IPS DF 6.9 (cell line): ENCODE measurements around the gene TUBGCP6.
A peak's percentile ranks its signal among the peaks of the same experiment; 100 is the strongest.
"Not testable (repeated sequence)": the region's sequence is repeated elsewhere in the genome, so short reads cannot be mapped to it uniquely, and the experiment has no call there.

Experiments
- DNase-seq: peaks from one replicate; pipeline ENCODE4 v3.0.0-alpha.2; 2013; ENCODE audit warnings: low read depth, low spot score
- H3K27ac ChIP-seq: one replicate; pipeline ENCODE4 v1.5.1; 2013; ENCODE audit warnings: low read length, control low read depth
- H3K27me3 ChIP-seq: 2 replicates; pipeline ENCODE4 v1.6.1; 2013; ENCODE audit warnings: mild to moderate bottlenecking, low read length; ENCODE audit not compliant: control insufficient read depth, insufficient read depth
- H3K36me3 ChIP-seq: 2 replicates; pipeline ENCODE4 v1.6.1; 2013; ENCODE audit warnings: low read length; ENCODE audit not compliant: control insufficient read depth, insufficient read depth
- H3K4me1 ChIP-seq: 2 replicates; pipeline ENCODE4 v1.6.1; 2013; ENCODE audit warnings: low read length; ENCODE audit not compliant: control insufficient read depth, insufficient read depth
- H3K4me3 ChIP-seq: 2 replicates; pipeline ENCODE4 v1.5.1; 2013; ENCODE audit warnings: mild to moderate bottlenecking, low read length
- H3K9me3 ChIP-seq: 2 replicates; pipeline ENCODE4 v1.6.1; 2013; ENCODE audit warnings: low read length, inconsistent platforms; ENCODE audit not compliant: control insufficient read depth, insufficient read depth
- WGBS: extraction: QIAGEN DNeasy Blood & Tissue Kit; methylation state at CpG from one replicate; pipeline ENCODE4 v1.1.7; 2013; ENCODE audit warnings: mixed read lengths, missing lambda C conversion rate; ENCODE audit not compliant: insufficient read length, insufficient coverage; 5-methylcytosine and 5-hydroxymethylcytosine counted together

TUBGCP6 gene

DNA sequence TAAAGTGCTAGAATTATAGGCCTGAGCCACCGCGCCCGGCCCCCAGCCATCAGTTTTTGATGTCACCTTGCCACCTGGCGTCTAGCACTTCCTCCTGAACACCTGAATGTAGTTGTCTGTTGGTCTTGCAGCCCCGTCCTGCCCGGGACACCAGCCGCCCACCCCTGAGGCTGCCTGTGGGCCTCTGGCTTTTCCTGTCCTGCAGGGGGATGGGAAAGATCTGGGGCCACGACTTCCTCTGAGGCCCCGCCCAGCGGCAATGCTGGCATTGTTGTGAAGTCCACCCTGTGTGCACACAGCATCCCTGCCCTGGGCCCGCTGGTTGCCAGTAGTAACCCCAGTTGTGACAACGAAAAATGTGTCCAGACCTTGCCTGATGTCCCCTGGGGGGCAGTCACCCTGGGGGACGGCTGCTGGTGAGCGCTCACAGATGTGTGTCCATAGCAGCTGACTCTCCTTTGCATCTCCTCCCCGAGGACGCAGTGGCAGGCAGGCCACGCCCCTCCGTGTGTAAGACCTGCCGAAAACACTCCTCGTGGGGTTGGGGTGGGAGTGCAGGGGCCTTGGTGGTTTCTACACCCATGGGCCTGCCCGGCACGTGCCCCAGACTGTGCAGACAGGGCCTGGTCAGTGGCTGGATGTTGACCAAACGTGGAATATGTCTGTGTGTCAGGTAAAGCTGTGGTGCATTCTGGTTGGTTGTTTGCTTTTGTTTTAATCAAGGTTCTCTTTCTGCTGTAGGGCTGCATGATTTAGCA, 37.3 kb downstream of the TUBGCP6 start:
- H3K36me3 ChIP-seq, result peaks cover 16% of the 10 kb centered on the region

GRCh38 chr22:50206599-50206998, 38.2 kb downstream of the TUBGCP6 start:
- Histone ChIP-seq H3K4me1 (no peaks in the 10 kb centered on the region; the same call in 1 of the 2 replicates), H3K27ac (no peak overlapping the region), H3K36me3 (peaks cover 13% of the 10 kb centered on the region), H3K4me3 (no peak overlapping the region), H3K9me3 (no peaks in the 10 kb centered on the region), H3K27me3 (no peaks in the 10 kb centered on the region)
- DNase-seq, result no peak
- no CpG with 5 or more reads among the region's 10 CpGs for WGBS

More for the DNA sequence above, 37.3 kb downstream of the TUBGCP6 start:
- no peaks in the 10 kb centered on the region for H3K9me3 ChIP-seq
- no peaks in the 10 kb centered on the region; the same call in 1 of the 2 replicates for H3K4me1 ChIP-seq
- no peak for DNase-seq
- no CpG with 5 or more reads among the region's 23 CpGs for WGBS
- H3K4me3 ChIP-seq, result no peak overlapping the region
- no peaks in the 10 kb centered on the region for H3K27me3 ChIP-seq
- no peak overlapping the region for H3K27ac ChIP-seq

DNA sequence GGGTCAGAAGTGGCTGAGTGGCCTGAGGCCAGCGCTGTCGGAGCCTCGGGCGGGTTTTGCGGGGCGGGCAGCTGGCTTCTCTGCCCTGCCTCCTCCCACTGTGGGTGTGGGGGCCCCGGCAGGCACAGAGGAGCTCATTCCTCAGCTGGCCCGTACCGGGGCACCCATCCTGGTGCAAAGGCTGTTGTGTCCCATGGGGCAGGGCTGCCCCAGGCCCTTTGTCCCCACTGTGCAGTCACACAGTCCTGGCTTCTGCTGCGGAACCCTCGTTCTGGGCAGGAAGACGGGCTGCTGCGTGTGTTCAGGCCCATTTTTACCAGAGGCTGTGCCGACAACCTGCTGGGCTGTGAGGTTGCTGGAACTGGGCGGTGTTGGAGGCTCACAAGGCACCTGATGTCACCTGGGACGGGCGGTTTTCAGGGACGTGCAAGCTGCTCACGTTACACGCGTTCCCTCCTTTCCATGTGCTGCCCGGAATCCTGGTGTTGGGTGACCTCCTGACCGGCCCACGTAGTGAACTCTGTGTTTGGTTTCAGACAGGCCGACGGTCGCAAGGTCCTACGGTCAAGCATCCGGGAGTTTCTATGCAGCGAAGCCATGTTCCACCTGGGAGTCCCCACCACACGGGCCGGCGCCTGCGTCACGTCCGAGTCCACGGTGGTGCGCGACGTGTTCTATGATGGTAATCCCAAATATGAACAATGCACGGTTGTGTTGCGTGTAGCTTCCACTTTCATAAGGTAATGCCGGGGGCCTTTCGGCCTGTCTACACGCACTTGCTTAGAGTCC, 38.8 kb downstream of the TUBGCP6 start:
- no peaks in the 10 kb centered on the region for H3K9me3 ChIP-seq
- no peak overlapping the region for H3K27ac ChIP-seq
- H3K36me3 ChIP-seq, result peaks cover 13% of the 10 kb centered on the region
- no peak for DNase-seq
- WGBS, result no CpG with 5 or more reads among the region's 45 CpGs
- no peaks in the 10 kb centered on the region; the same call in 1 of the 2 replicates for H3K4me1 ChIP-seq
- H3K4me3 ChIP-seq, result no peak overlapping the region
- no peaks in the 10 kb centered on the region for H3K27me3 ChIP-seq

GRCh38 chr22:50204998-50205397, 39.8 kb downstream of the TUBGCP6 start:
- DNase-seq, H3K4me3 ChIP-seq, H3K4me1 ChIP-seq, H3K9me3 ChIP-seq, H3K36me3 ChIP-seq, H3K27ac ChIP-seq, H3K27me3 ChIP-seq: not testable (repeated sequence)
- WGBS, result no CpG with 5 or more reads among the region's 9 CpGs

DNA sequence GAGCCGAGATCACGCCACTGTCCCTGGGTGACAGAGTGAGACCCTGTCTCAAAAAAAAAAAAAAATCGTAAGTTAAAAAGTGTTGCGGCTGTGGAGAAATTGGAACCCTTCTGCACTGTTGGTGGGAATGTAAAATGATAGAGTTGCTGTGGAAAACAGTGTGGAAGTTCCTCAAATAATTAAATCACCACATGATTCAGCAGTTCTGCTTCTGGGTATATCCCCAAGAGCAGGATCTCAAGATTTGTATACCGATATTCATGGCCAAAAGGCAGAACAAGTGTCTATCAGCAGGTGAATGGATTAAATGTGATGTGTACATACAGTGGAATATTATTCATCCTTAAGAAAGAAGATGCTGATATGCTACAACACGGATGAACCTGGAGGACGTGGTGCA, 40.3 kb downstream of the TUBGCP6 start:
- Histone ChIP-seq H3K27ac (no peak overlapping the region), H3K36me3 (peaks cover 8% of the 10 kb centered on the region)
- no CpG with 5 or more reads among the region's 7 CpGs for WGBS

GRCh38 chr22:50203288-50203687, 41.5 kb downstream of the TUBGCP6 start:
- peaks cover 2% of the 10 kb centered on the region for H3K4me1 ChIP-seq
- WGBS, result no CpG with 5 or more reads among the region's 1 CpG
- peaks cover 6% of the 10 kb centered on the region for H3K36me3 ChIP-seq
- no peak overlapping the region for H3K4me3 ChIP-seq
- DNase-seq, result no peak
- H3K27ac ChIP-seq, result no peak overlapping the region
- no peaks in the 10 kb centered on the region for H3K27me3 ChIP-seq
- no peaks in the 10 kb centered on the region for H3K9me3 ChIP-seq

More for the DNA sequence above, 40.3 kb downstream of the TUBGCP6 start:
- no peak overlapping the region for H3K4me3 ChIP-seq
- peaks cover 1% of the 10 kb centered on the region for H3K4me1 ChIP-seq
- H3K27me3 ChIP-seq, result no peaks in the 10 kb centered on the region
- H3K9me3 ChIP-seq, result no peaks in the 10 kb centered on the region
- no peak for DNase-seq

DNA sequence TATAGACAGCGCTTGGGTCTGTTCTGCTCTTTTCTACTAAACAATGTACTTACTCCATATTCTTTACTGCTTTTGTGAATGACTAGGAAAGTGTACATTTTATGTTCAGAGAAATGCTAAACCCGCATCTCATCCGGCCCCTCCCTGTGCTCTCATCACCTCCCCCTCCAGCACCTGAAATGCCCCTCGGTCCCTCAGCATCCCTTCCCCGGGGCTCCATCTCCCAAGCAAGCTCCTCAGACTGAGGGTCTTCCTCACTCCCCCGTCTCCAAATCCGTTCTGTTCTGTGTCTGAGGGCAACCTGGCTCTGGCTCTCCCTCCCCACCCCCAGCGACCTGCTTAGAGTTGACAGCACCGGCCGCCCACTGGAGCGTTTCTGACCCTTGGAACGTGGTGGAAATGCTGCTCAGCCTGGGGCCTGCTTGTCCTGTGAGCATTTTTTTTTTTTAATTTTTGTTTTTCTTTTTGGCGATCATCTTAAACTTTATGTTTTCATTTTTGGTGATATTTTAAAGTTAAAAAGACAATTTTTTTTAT, 42.6 kb downstream of the TUBGCP6 start:
- Histone ChIP-seq H3K36me3 (peaks cover 8% of the 10 kb centered on the region), H3K4me1 (peaks cover 2% of the 10 kb centered on the region), H3K27ac (no peak overlapping the region), H3K27me3 (no peaks in the 10 kb centered on the region), H3K9me3 (no peaks in the 10 kb centered on the region), H3K4me3 (peak overlapping the region; percentile 81; the same call in 1 of the 2 replicates)
- no peak for DNase-seq
- no CpG with 5 or more reads among the region's 13 CpGs for WGBS

- no peak overlapping the region for H3K27ac ChIP-seq
- no peaks in the 10 kb centered on the region for H3K27me3 ChIP-seq
- no peaks in the 10 kb centered on the region for H3K9me3 ChIP-seq
- no CpG with 5 or more reads among the region's 115 CpGs for WGBS
- H3K4me1 ChIP-seq, result peaks cover 2% of the 10 kb centered on the region
- peak overlapping the region; percentile 81 for H3K4me3 ChIP-seq
- no peak for DNase-seq
- H3K36me3 ChIP-seq, result peaks cover 8% of the 10 kb centered on the region
Observed at GRCh38 chr22:50201191-50202129, 43.4 kb downstream of the TUBGCP6 start.

GRCh38 chr22:50200461-50201190, 44.2 kb downstream of the TUBGCP6 start, which contains the start of gene SELENOO:
TSS of gene SELENOO (plus strand) at chr22:50201011. CDS start at chr22:50201037, 26 bp downstream.
- no CpG with 5 or more reads among the region's 105 CpGs for WGBS
- Histone ChIP-seq H3K4me1 (peaks cover 2% of the 10 kb centered on the region; the same call in 1 of the 2 replicates), H3K27me3 (no peaks in the 10 kb centered on the region), H3K9me3 (no peaks in the 10 kb centered on the region), H3K4me3 (peak within 1 kb of the TSS; percentile 81), H3K36me3 (peaks cover 8% of the 10 kb centered on the region), H3K27ac (no peak within 1 kb of the TSS)
- no peak for DNase-seq
